NCI-H82 (cell line): Measurements from ENCODE around the gene TAOK1.
A peak's percentile ranks its signal among the peaks of the same experiment; 100 is the strongest.

Experiments
- DNase-seq: peaks from one replicate; lab custom pipeline; 2025; lab: John Stamatoyannopoulos, UW

Gene TAOK1

GRCh38 chr17:29595107-29595942 lies 205.2 kb downstream of the TAOK1 start:
- no peak for DNase-seq

GRCh38 chr17:29595943-29596774 lies 206.0 kb downstream of the TAOK1 start:
- DNase-seq = no peak

GRCh38 chr17:29596811-29597210 lies 206.6 kb downstream of the TAOK1 start:
- no peak for DNase-seq

- DNase-seq = peak; percentile 55
These were observed 207.4 kb downstream of the TAOK1 start for GRCh38 chr17:29597361-29598172.
